ENCODE measurements around the gene TBP.
"Not testable (repeated sequence)": the region's sequence is repeated elsewhere in the genome, so short reads cannot be mapped to it uniquely, and the experiment has no call there.

TBP gene

GRCh38 chr6:170605574-170606259 lies 51.5 kb downstream of the TBP start:
- no peak for DNase-seq

DNA sequence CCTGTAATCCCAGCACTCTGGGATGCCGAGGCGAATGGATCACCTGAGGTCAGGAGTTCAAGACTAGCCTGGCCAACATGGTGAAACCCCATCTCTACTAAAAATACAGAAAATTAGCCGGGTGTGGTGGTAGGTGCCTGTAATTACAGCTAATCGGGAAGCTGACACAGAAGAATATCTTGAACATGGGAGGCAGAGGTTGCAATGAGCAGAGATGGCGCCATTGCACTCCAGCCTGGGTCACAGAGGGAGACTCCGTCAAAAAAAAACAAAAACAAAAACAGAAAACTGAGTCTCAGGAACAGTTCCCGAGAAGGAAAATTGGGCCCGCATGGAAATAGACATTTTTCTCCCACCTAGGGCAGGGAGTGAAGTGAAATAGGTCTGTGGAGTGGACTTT lies 55.1 kb downstream of the TBP start:
- not testable (repeated sequence) for DNase-seq

GRCh38 chr6:170612256-170612804 lies 58.2 kb downstream of the TBP start:
- DNase-seq, result not testable (repeated sequence)

GRCh38 chr6:170616020-170616554 lies 61.9 kb downstream of the TBP start:
- DNase-seq, result not testable (repeated sequence)

All from right kidney (tissue), 1 donor.